Renal cortex interstitium (tissue), 15 donors: Measurements from ENCODE around the gene GPATCH4. TPM values are rescaled to one million over a fixed set of nuclear protein-coding genes. Genes with fewer than 3 reads are reported as not detected.
A peak's percentile ranks its signal among the peaks of the same experiment; 100 is the strongest.

Experiments
- DNase-seq, 11 donors: peaks; one replicate each; pipeline ENCODE4 v3.0.0-alpha.2; 2013; ENCODE audit warnings: low read depth in 9 of 11, low spot score in 4 of 11; ENCODE audit errors: extremely low read depth in 1 of 11
- long read RNA-seq, 16 experiments: transcript quantifications; one replicate each; lab custom pipeline, GENCODE V29; 2026
- polyA plus RNA-seq, 3 donors: library from polyadenylated mRNA; unstranded; fragments of 120-200 nt; gene quantifications; one replicate each; pipeline ENCODE4 v1.2.1, GENCODE V29; 2013; ENCODE audit not compliant: insufficient read length in 3 of 3

The GPATCH4 gene
- polyA plus RNA-seq = 10 to 100 TPM; 32.9 to 36.2 (median 35.4) TPM
- long read RNA-seq, donor 1, partial matches to known transcripts = 0 of 2 reads
- long read RNA-seq, donor 1, other reads (novel, unspliced or antisense) = 0 of 2 reads
- long read RNA-seq, donor 2, transcript GPATCH4-201 (8 exons, 1,972 nt) = major isoform, 10 of 11 reads
- long read RNA-seq, donor 2, partial matches to known transcripts = 0 of 11 reads
- long read RNA-seq, donor 2, other reads (novel, unspliced or antisense) = 0 of 11 reads
- long read RNA-seq, donor 3, transcript GPATCH4-201 (8 exons, 1,972 nt) = major isoform, 18 of 57 reads
- long read RNA-seq, donor 3, partial matches to known transcripts = 35 of 57 reads
- long read RNA-seq, donor 3, other reads (novel, unspliced or antisense) = 0 of 57 reads
- long read RNA-seq, donor 4, transcript GPATCH4-201 (8 exons, 1,972 nt) = major isoform, 10 of 12 reads
- long read RNA-seq, donor 4, partial matches to known transcripts = 0 of 12 reads
- long read RNA-seq, donor 4, other reads (novel, unspliced or antisense) = 0 of 12 reads
- long read RNA-seq, donor 5 = 0 reads
- long read RNA-seq, donor 6, transcript GPATCH4-201 (8 exons, 1,972 nt) = major isoform, 7 of 7 reads
- long read RNA-seq, donor 6, partial matches to known transcripts = 0 of 7 reads
- long read RNA-seq, donor 6, other reads (novel, unspliced or antisense) = 0 of 7 reads
- long read RNA-seq, donor 7, transcript GPATCH4-201 (8 exons, 1,972 nt) = major isoform, 8 of 58 reads
- long read RNA-seq, donor 7, partial matches to known transcripts = 44 of 58 reads
- long read RNA-seq, donor 7, other reads (novel, unspliced or antisense) = 0 of 58 reads
- long read RNA-seq, donor 8, transcript GPATCH4-201 (8 exons, 1,972 nt) = major isoform, 18 of 27 reads
- long read RNA-seq, donor 8, partial matches to known transcripts = 6 of 27 reads
- long read RNA-seq, donor 8, other reads (novel, unspliced or antisense) = 0 of 27 reads
- long read RNA-seq, donor 9, transcript GPATCH4-201 (8 exons, 1,972 nt) = major isoform, 5 of 8 reads
- long read RNA-seq, donor 9, partial matches to known transcripts = 0 of 8 reads
- long read RNA-seq, donor 9, other reads (novel, unspliced or antisense) = 0 of 8 reads
- long read RNA-seq, donor 10, transcript GPATCH4-201 (8 exons, 1,972 nt) = major isoform, 10 of 11 reads
- long read RNA-seq, donor 10, partial matches to known transcripts = 0 of 11 reads
- long read RNA-seq, donor 10, other reads (novel, unspliced or antisense) = 0 of 11 reads
- long read RNA-seq, donor 11, partial matches to known transcripts = 0 of 5 reads
- long read RNA-seq, donor 11, other reads (novel, unspliced or antisense) = 0 of 5 reads
- long read RNA-seq, donor 12, transcript GPATCH4-201 (8 exons, 1,972 nt) = major isoform, 6 of 6 reads
- long read RNA-seq, donor 12, partial matches to known transcripts = 0 of 6 reads
- long read RNA-seq, donor 12, other reads (novel, unspliced or antisense) = 0 of 6 reads
- long read RNA-seq, donor 13, transcript GPATCH4-201 (8 exons, 1,972 nt) = major isoform, 8 of 17 reads
- long read RNA-seq, donor 13, partial matches to known transcripts = 6 of 17 reads
- long read RNA-seq, donor 13, other reads (novel, unspliced or antisense) = 0 of 17 reads
- long read RNA-seq, donor 14, partial matches to known transcripts = 0 of 4 reads
- long read RNA-seq, donor 14, other reads (novel, unspliced or antisense) = 0 of 4 reads
- long read RNA-seq, donor 15, partial matches to known transcripts = 0 of 4 reads
- long read RNA-seq, donor 15, other reads (novel, unspliced or antisense) = 0 of 4 reads
- long read RNA-seq, donor 16, transcript GPATCH4-201 (8 exons, 1,972 nt) = major isoform, 19 of 41 reads
- long read RNA-seq, donor 16, partial matches to known transcripts = 17 of 41 reads
- long read RNA-seq, donor 16, other reads (novel, unspliced or antisense) = 0 of 41 reads

- peak in 7 of 11 donors; percentile 70 to 85 (median 82) for DNase-seq
Measured at GRCh38 chr1:156601122-156601830, at the start of gene GPATCH4. Gene GPATCH4 (minus strand): TSS chr1:156601479.

DNA sequence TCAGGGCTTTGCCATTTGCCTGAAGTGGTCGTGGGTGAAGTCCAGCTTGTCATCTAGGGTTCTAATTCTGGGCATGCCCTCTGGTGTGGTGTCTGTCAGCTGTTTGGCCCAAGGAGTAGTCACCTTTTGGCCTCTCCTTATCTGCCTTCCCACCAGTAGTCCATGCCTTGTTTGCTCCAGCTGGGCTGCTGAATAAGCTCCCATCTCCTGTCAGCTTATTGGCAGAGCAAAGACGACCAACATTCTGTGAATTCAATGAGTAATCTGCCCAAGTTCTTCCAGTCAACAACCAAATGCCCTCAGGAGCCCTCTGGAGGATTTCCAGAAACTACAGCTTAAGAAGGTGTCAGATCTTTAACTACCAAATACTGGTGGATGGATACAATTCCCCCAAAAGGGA lies 47.7 kb upstream of the GPATCH4 start:
- DNase-seq = no peak

DNA sequence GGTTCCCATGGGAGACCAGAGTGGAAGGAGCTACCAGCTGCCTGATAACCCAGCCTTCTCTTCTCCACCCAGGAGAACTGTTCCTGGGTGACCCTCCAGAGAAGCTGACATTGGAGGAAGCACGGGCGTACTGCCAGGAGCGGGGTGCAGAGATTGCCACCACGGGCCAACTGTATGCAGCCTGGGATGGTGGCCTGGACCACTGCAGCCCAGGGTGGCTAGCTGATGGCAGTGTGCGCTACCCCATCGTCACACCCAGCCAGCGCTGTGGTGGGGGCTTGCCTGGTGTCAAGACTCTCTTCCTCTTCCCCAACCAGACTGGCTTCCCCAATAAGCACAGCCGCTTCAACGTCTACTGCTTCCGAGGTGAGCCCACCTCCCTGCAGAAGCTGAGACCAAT lies 47.2 kb upstream of the GPATCH4 start:
- DNase-seq = no peak

GRCh38 chr1:156647351-156647750 lies 46.1 kb upstream of the GPATCH4 start:
- DNase-seq = no peak

- no peak for DNase-seq
Measured at GRCh38 chr1:156646738-156647211, 45.5 kb upstream of the GPATCH4 start.

GRCh38 chr1:156645666-156646065 lies 44.4 kb upstream of the GPATCH4 start:
- no peak for DNase-seq

DNA sequence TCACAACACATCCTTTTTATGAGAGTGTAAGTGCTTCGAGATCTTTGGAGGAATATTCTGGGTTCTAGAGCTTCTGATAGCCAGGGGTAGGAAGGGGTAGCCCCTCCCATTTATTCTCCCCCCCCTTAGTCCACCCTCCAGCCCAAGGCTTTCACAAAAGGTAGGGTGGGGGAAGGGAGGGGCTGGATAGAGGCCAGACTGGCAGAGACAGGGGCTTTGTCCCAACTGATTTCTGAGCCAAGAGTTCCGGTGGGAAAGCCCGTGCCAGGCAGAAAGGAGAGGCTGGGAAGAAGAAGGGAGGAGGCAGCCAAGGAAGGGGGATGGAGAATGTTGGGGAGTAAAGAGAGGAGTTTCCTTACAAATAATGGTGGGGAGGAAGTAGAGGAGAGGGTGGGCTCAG lies 43.8 kb upstream of the GPATCH4 start:
- no peak for DNase-seq

DNA sequence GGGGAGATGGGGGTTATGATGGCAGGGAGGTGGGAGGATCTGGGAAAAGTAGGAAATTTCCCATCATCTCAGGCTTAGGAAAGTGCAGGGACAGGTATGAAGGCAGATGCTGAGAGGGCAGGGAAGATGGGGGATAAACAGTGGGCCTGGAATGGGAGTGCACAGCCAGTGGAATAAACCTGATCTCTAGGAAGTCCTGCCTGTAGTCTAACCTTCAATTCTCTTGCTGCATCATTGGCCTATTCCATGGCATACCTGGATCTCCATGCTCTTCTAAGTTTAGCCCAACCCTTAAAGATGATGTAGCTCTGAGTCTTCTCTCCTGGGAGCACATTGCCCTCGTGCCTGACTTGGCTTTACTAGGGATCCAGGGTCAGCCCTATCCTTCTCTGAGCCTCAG lies 43.4 kb upstream of the GPATCH4 start:
- DNase-seq = no peak

DNA sequence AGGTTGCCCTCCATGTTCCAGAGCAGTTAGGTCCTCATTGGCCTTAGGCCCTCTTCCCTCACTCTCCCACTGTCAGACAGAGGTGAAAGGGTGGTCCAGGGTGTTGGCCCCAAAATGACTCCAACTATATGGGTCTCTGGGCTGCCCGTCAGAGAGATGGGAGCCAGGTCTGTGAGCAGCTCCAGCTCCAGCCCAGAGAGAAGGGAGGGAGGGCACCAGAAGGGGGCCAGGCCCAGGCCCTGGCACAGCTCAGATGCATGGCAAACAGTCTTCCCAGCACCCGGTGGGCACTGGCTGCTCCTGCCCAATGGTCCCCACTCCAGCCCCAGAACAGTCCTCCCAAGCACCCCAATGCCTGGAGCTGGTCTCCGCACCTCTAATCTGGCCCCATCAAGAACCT lies 42.9 kb upstream of the GPATCH4 start:
- DNase-seq = no peak

DNA sequence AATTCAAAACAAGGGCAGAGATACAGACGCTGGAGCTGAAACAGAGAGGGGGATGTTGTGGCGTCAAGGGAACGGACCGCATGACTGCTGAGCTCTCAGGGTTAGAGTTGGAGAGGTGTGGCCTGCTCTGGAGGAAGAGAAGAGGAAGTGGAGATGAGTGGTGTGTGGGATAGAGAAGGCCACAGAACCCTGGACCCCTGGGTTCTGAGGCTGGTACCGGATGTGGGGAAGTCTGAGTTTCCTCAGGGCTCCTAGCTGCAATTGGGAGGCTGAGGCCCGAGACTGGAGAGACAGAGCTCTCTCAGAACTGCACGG lies 42.5 kb upstream of the GPATCH4 start:
- no peak for DNase-seq

DNA sequence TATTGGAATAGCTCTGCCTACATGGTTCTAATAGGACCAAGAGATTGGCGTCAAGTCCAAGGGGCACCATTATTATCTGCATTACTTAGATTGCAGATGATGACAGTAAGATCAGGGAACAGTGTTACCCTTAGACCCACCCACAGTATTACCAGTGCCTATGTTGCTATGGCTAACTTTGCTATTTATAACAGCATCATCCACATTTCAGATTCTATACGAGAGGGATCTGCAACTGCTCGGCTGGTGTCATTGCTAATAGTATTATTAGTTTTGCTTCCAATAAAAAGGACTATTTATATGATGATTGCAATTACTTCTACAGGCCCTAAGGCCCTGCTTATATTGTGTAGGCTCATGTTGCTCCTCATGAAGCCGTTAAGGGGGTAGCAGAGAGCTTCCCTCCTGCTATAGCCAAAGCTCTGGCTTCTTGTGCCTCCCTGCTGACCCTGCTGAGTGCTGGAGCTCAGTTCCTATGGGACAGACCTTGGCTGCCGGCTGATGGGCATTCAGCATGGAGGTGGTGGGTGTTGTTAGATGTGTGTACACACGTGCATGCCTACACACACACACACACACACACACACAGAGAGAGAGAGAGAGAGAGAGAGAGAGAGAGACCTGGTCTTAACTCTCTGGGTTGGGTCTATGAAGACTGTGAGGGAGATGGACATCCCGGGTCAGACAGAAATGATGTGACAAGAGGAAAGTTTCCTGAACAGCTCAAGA lies 41.9 kb upstream of the GPATCH4 start:
- DNase-seq = no peak

DNA sequence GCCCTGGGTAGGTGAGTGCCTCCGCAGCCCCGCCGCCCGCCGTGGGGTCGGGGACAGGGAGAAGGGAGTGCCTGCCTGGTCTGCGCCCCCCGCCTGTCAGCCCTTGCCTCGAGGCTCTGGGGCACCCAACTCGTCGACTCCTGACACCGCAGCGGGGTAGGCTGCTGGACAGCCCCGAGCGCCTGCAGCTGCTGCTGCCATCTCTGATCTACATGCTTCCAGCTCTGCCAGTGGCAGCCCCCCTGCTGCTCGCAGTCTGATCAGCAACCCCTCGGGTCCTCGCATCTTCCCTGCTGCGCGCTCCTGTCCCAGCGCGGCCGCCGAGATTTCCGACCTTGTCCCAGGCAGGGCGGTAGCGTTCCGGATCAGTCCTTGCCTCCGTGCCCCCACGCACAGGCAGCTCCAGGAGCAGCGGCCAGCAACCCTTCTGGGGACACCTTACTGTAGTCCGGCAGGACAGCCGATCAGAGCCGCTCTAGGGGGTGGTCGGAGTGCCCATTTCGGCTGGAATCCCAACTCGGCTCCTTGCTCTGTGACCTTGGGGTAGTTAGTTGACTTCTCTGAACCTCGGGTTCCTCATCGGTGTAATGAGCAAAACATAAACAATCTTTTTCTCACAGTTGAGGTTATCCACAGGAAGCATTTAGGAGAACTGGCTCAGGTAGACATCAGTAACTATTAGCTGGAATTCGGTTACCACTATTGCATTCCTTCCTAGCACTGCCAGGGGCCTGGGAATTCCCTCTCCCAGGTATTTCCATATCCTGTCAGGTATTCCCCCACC lies 41.2 kb upstream of the GPATCH4 start:
- DNase-seq = no peak

- DNase-seq = no peak
Measured at GRCh38 chr1:156641761-156642264, 40.5 kb upstream of the GPATCH4 start, which contains the start of gene BCAN. Gene BCAN (plus strand): TSS chr1:156642117. CDS start chr1:156646055, 3,938 bp downstream.

GRCh38 chr1:156640842-156641706 lies 39.8 kb upstream of the GPATCH4 start:
- DNase-seq = no peak

DNA sequence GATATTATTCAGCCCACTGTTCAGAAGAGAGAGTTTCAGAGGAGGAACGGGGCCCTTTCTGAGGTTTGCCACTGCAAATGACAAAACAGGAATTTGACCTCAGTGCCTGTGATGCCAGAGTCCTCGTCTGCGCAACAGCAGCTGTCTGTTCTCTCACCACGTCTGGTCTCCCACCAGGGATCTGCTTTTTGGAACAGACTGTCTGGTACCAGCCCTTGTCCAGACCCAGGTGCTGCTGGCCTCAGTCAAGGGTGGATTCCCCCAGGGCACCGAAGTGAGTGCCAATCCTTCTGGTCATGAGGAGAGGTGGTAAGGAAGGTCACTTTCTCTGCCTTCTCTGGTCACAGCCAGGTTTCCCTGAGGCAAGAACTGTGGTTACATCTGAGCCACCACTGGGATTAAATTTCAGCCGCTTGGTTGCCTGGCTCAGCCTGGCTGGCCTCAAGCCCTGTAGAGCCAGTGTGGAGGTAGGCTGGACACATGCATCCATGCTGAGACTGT lies 38.4 kb upstream of the GPATCH4 start:
- no peak for DNase-seq
